Measurements from ENCODE around the gene RIMS1.

The RIMS1 gene

DNA sequence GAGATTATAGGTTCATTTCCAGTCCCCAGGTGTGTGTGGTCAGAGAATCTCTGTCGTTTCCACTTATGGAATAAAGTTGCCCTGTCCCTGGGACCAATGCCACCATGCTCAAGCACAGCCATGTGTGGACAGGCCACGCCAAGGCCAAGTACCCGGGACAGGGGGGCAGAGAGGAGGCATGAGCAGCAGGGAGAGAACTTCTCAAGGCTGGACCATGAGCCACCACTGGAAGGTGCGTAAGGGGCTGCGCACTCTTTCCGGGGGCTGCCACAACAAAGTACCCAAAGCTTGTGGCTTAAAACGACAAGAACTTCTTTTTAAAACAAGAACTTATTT lies 526.3 kb downstream of the RIMS1 start:
- Histone ChIP-seq H3K36me3 (replicated peaks; ENCODE audit: insufficient read depth, low read length) (no peaks in the 10 kb centered on the region), H3F3A (ENCODE audit: insufficient read depth, low read length) (no peaks in the 10 kb centered on the region), H3K27ac (ENCODE audit: low read length) (no peak overlapping the region), H3K9me3 (replicated peaks; ENCODE audit: insufficient read depth, low read length) (no peaks in the 10 kb centered on the region), H4K20me1 (ENCODE audit: insufficient read depth, low read length) (no peaks in the 10 kb centered on the region), H3K4me3 (ENCODE audit: low read length) (no peak overlapping the region), H3K9ac (ENCODE audit: low read length) (no peak overlapping the region), H3K9me2 (replicated peaks; ENCODE audit: insufficient read depth, low read length) (no peaks in the 10 kb centered on the region), H2AFZ (ENCODE audit: low read length) (no peak overlapping the region), H3K4me2 (ENCODE audit: low read depth, low read length) (no peak overlapping the region), H3K27me3 (replicated peaks; ENCODE audit: insufficient read depth, low read length) (no peaks in the 10 kb centered on the region), H3K79me2 (ENCODE audit: low read length) (no peaks in the 10 kb centered on the region), H3K4me1 (ENCODE audit: low read length) (no peaks in the 10 kb centered on the region)
- TF ChIP-seq, protein P1, sequence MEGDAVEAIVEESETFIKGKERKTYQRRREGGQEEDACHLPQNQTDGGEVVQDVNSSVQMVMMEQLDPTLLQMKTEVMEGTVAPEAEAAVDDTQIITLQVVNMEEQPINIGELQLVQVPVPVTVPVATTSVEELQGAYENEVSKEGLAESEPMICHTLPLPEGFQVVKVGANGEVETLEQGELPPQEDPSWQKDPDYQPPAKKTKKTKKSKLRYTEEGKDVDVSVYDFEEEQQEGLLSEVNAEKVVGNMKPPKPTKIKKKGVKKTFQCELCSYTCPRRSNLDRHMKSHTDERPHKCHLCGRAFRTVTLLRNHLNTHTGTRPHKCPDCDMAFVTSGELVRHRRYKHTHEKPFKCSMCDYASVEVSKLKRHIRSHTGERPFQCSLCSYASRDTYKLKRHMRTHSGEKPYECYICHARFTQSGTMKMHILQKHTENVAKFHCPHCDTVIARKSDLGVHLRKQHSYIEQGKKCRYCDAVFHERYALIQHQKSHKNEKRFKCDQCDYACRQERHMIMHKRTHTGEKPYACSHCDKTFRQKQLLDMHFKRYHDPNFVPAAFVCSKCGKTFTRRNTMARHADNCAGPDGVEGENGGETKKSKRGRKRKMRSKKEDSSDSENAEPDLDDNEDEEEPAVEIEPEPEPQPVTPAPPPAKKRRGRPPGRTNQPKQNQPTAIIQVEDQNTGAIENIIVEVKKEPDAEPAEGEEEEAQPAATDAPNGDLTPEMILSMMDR (IDR thresholded peaks at IDR 0.05; ENCODE audit: low read length) = no peak
- TF ChIP-seq EZH2phosphoT487 (IDR thresholded peaks at IDR 0.05; ENCODE audit: low read length) (no peak), EZH2 (optimal IDR thresholded peaks at IDR 0.05; ENCODE audit: low read depth, low read length) (no peak)
- no peak for DNase-seq

DNA sequence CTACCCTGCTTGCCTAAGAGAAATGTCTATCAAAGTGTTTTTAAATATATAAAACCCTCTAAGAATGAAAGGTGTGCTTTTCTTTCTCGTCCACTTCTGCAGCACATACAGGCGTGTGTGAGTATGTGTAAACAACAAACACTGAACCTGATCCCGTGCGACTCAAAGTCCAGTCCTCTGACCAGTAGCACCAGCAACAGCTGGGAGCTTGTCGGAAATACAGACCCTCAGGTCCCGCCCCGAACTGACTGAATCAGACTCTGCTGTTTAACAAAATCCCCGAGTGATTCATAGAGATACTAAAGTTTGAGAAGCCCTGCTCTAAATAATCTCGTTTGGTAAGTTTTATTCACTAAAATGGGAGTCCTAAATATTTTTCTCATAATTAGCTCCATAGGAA lies 527.5 kb downstream of the RIMS1 start:
- Histone ChIP-seq H3K9me3 (replicated peaks; ENCODE audit: insufficient read depth, low read length) (no peaks in the 10 kb centered on the region), H3K27ac (ENCODE audit: low read length) (no peak overlapping the region), H3K36me3 (replicated peaks; ENCODE audit: insufficient read depth, low read length) (no peaks in the 10 kb centered on the region), H3K9ac (ENCODE audit: low read length) (no peak overlapping the region), H2AFZ (ENCODE audit: low read length) (no peak overlapping the region), H4K20me1 (ENCODE audit: insufficient read depth, low read length) (no peaks in the 10 kb centered on the region), H3F3A (ENCODE audit: insufficient read depth, low read length) (no peaks in the 10 kb centered on the region), H3K27me3 (replicated peaks; ENCODE audit: insufficient read depth, low read length) (no peaks in the 10 kb centered on the region), H3K79me2 (ENCODE audit: low read length) (no peaks in the 10 kb centered on the region), H3K4me2 (ENCODE audit: low read depth, low read length) (no peak overlapping the region), H3K4me3 (ENCODE audit: low read length) (no peak overlapping the region), H3K9me2 (replicated peaks; ENCODE audit: insufficient read depth, low read length) (no peaks in the 10 kb centered on the region), H3K4me1 (ENCODE audit: low read length) (no peaks in the 10 kb centered on the region)
- TF ChIP-seq, protein P1 (IDR thresholded peaks at IDR 0.05; ENCODE audit: low read length) = no peak
- TF ChIP-seq EZH2phosphoT487 (IDR thresholded peaks at IDR 0.05; ENCODE audit: low read length) = no peak
- TF ChIP-seq EZH2 (optimal IDR thresholded peaks at IDR 0.05; ENCODE audit: low read depth, low read length) = no peak
- no peak for DNase-seq

DNA sequence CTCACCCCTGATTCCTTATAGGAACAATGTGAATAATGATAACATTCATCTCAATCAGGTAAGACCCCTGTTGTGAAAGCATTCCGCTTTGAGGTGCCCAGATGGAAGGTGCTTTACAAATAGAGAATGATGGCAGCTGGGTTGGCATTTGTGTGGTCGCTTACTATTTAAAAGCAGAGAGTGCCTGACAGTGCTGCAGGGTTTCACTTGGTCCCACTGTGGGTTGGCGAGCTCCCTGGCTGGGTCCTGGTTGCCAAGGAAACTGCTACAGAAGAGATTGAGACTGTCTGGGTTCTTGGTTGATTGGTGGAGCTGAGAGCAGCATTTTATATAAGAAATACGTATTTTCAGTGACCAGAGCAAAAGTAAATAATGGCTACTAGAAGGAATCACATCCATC lies 528.3 kb downstream of the RIMS1 start:
- Histone ChIP-seq H3K79me2 (ENCODE audit: low read length) (no peaks in the 10 kb centered on the region), H3K4me3 (ENCODE audit: low read length) (no peak overlapping the region), H3K9me2 (replicated peaks; ENCODE audit: insufficient read depth, low read length) (no peaks in the 10 kb centered on the region), H3K27ac (ENCODE audit: low read length) (no peak overlapping the region), H3K9me3 (replicated peaks; ENCODE audit: insufficient read depth, low read length) (no peaks in the 10 kb centered on the region), H4K20me1 (ENCODE audit: insufficient read depth, low read length) (no peaks in the 10 kb centered on the region), H3K4me1 (ENCODE audit: low read length) (no peaks in the 10 kb centered on the region), H3K4me2 (ENCODE audit: low read depth, low read length) (no peak overlapping the region), H3K27me3 (replicated peaks; ENCODE audit: insufficient read depth, low read length) (no peaks in the 10 kb centered on the region), H2AFZ (ENCODE audit: low read length) (no peak overlapping the region), H3K9ac (ENCODE audit: low read length) (no peak overlapping the region), H3K36me3 (replicated peaks; ENCODE audit: insufficient read depth, low read length) (no peaks in the 10 kb centered on the region), H3F3A (ENCODE audit: insufficient read depth, low read length) (no peaks in the 10 kb centered on the region)
- TF ChIP-seq, protein P1 (IDR thresholded peaks at IDR 0.05; ENCODE audit: low read length) = no peak
- TF ChIP-seq EZH2 (optimal IDR thresholded peaks at IDR 0.05; ENCODE audit: low read depth, low read length) (no peak), EZH2phosphoT487 (IDR thresholded peaks at IDR 0.05; ENCODE audit: low read length) (no peak)
- no peak for DNase-seq
